Stimulated activated CD4-positive, alpha-beta T cell treated with anti-CD3 and anti-CD28 coated beads, Interleukin-1b, Interleukin-23, amount 100 ng/mL, for 4 hours (primary cell): Measurements from ENCODE around the gene KDM4B.
"Not testable (repeated sequence)": the region's sequence is repeated elsewhere in the genome, so short reads cannot be mapped to it uniquely, and the experiment has no call there.

ENCODE experiments used
- DNase-seq, 2 donors: peaks; one replicate each; pipeline ENCODE4 v3.0.0-alpha.2; 2020; ENCODE audit warnings: low read depth in 2 of 2

Gene KDM4B

GRCh38 chr19:4967738-4968461 lies 1.0 kb upstream of the KDM4B start:
- no peak for DNase-seq

- DNase-seq, result no peak
These were observed 419 bp downstream of the KDM4B start for GRCh38 chr19:4969292-4969771.

- DNase-seq, result no peak
These were observed 1.0 kb downstream of the KDM4B start for GRCh38 chr19:4969772-4970531.

GRCh38 chr19:4970558-4971423 lies 1.9 kb downstream of the KDM4B start:
- DNase-seq, result no peak

GRCh38 chr19:4971424-4971793 lies 2.5 kb downstream of the KDM4B start:
- DNase-seq, result peak in 1 of 2 donors; percentile 16

GRCh38 chr19:4971816-4972495 lies 3.0 kb downstream of the KDM4B start:
- no peak for DNase-seq

- no peak for DNase-seq
These were observed 3.8 kb downstream of the KDM4B start for GRCh38 chr19:4972509-4973230.

- no peak for DNase-seq
These were observed 6.1 kb downstream of the KDM4B start for GRCh38 chr19:4974880-4975469.

GRCh38 chr19:4975601-4976000 lies 6.7 kb downstream of the KDM4B start:
- DNase-seq, result not testable (repeated sequence)

GRCh38 chr19:4976401-4977298 lies 7.7 kb downstream of the KDM4B start:
- DNase-seq, result no peak

- no peak for DNase-seq
These were observed 8.6 kb downstream of the KDM4B start for GRCh38 chr19:4977299-4978174.

- DNase-seq, result no peak
These were observed 10.4 kb downstream of the KDM4B start for GRCh38 chr19:4979211-4979807.

GRCh38 chr19:4980067-4980466 lies 11.2 kb downstream of the KDM4B start:
- no peak for DNase-seq

GRCh38 chr19:4980838-4981680 lies 12.1 kb downstream of the KDM4B start:
- DNase-seq, result no peak

- no peak for DNase-seq
These were observed 12.7 kb downstream of the KDM4B start for GRCh38 chr19:4981681-4981958.

- DNase-seq, result no peak
These were observed 14.6 kb downstream of the KDM4B start for GRCh38 chr19:4983346-4984105.

GRCh38 chr19:4984106-4984380 lies 15.1 kb downstream of the KDM4B start:
- DNase-seq, result no peak
